K562 (cell line): Measurements from ENCODE around the gene ACP4. TPM values are rescaled to one million over a fixed set of nuclear protein-coding genes. Genes with fewer than 3 reads are reported as not detected.

Experiments used
- FOXA1 ChIP-seq: fragments of 450-650 bp; IDR thresholded peaks from 2 replicates; pipeline ENCODE4 v1.6.1; 2016; ENCODE audit warnings: mild to moderate bottlenecking, borderline replicate concordance
- HDAC1 ChIP-seq, 2 experiments: fragments of 450-650 bp; IDR thresholded peaks; 2 replicates each; pipeline ENCODE4 v1.6.1; 2016 to 2017; ENCODE audit warnings: inconsistent platforms in 1 of 2, mild to moderate bottlenecking in 1 of 2, moderate library complexity in 1 of 2
- MAFG ChIP-seq: fragments of 450-650 bp; conservative IDR thresholded peaks from 2 replicates; pipeline ENCODE4 v1.6.1; 2016; ENCODE audit warnings: missing genetic modification characterization, missing compliant biosample characterization
- MAZ ChIP-seq, 2 experiments: fragments of 450-650 bp in 1 of 2; sonication (generic) in 1 of 2; formaldehyde crosslinking; IDR thresholded peaks in 1 of 2; conservative IDR thresholded peaks in 1 of 2; 2 replicates each; pipeline versions ENCODE4 v1.4.0 to v1.5.0; 2020; ENCODE audit warnings: mild to moderate bottlenecking in 1 of 2, missing genetic modification reagents in 1 of 2
- PTTG1 ChIP-seq: fragments of 450-650 bp; IDR thresholded peaks from 2 replicates; pipeline ENCODE4 v1.6.1; 2016; ENCODE audit warnings: low read depth, mild to moderate bottlenecking, missing genetic modification characterization, missing compliant biosample characterization
- RFX1 ChIP-seq: fragments of 450-650 bp; IDR thresholded peaks from 2 replicates; pipeline ENCODE4 v1.6.1; 2016; ENCODE audit warnings: mild to moderate bottlenecking, moderate library complexity
- SAFB ChIP-seq: fragments of 200-400 bp; formaldehyde crosslinking; IDR thresholded peaks from 2 replicates; pipeline ENCODE4 v1.6.1; 2017; ENCODE audit warnings: low read depth, low read length, borderline replicate concordance
- SMARCA4 ChIP-seq: fragments of 450-650 bp; IDR thresholded peaks from 2 replicates; pipeline ENCODE4 v1.6.1; 2016
- TAF1 ChIP-seq: IDR thresholded peaks from 2 replicates; pipeline ENCODE4 v1.6.1; 2011; ENCODE audit warnings: mild to moderate bottlenecking, low read length, moderate library complexity; ENCODE audit not compliant: insufficient read depth, control insufficient read depth, severe bottlenecking; ENCODE audit errors: extremely low read depth
- TARDBP ChIP-seq: fragments of 450-650 bp; IDR thresholded peaks from 2 replicates; pipeline ENCODE4 v1.6.1; 2016
- TEAD1 ChIP-seq, 2 experiments: fragments of 450-650 bp in 1 of 2; sonication (generic) in 1 of 2; formaldehyde crosslinking; IDR thresholded peaks; 2 replicates each; pipeline versions ENCODE4 v1.4.0 to v1.8.0; 2020 to 2022; ENCODE audit warnings: mild to moderate bottlenecking in 2 of 2, missing genetic modification reagents in 1 of 2
- ZBTB7A ChIP-seq: IDR thresholded peaks from 2 replicates; pipeline ENCODE4 v1.6.1; 2011; ENCODE audit warnings: low read depth, mild to moderate bottlenecking, low read length, moderate library complexity, borderline replicate concordance; ENCODE audit not compliant: control insufficient read depth
- ZNF561 ChIP-seq: fragments of 450-650 bp; formaldehyde crosslinking; conservative IDR thresholded peaks from 2 replicates; pipeline ENCODE4 v1.4.0; 2020; ENCODE audit warnings: mild to moderate bottlenecking, moderate library complexity
- ZNF76 ChIP-seq: fragments of 250-450 bp; sonication (Bioruptor Pico); IDR thresholded peaks from 2 replicates; pipeline ENCODE4 v1.4.0; 2020; ENCODE audit warnings: mild to moderate bottlenecking, moderate library complexity, borderline replicate concordance
- polyA plus RNA-seq, 8 experiments: library from polyadenylated mRNA; depleted of rRNA in 4 of 8; stranded (reverse) in 5 of 8; unstranded in 3 of 8; fragments of >200 nt; fragmentation: Nextera tagmentation in 2 of 8; fragmentation: Illumina TruSeq in 1 of 8; extraction: Ambion mirVana in 2 of 8; extraction: Trizol in 1 of 8; gene quantifications; 2 replicates each; pipeline versions ENCODE4 v1.2.1 to v1.2.3, GENCODE V29; 2011 to 2014; ENCODE audit warnings: inconsistent platforms in 1 of 8, missing spikeins in 1 of 8
- total RNA-seq, 7 experiments: library from RNA; depleted of rRNA in 6 of 7; stranded (reverse); fragments of >200 nt in 6 of 7; fragmentation: Illumina TruSeq in 2 of 7; extraction: Trizol in 2 of 7; gene quantifications; 2 replicates each; pipeline versions ENCODE4 v1.2.1 to v1.2.3, GENCODE V29; 2011 to 2021; ENCODE audit warnings: low replicate concordance in 1 of 7
- TF ChIP-seq, protein P1 (sequence below), 2 experiments: fragments of 250-450 bp in 1 of 2; fragments of 450-650 bp in 1 of 2; sonication (Bioruptor Pico) in 1 of 2; IDR thresholded peaks; 2 replicates each; pipeline versions ENCODE4 v1.6.1 to v1.8.0; 2016 to 2021; ENCODE audit warnings: mild to moderate bottlenecking in 2 of 2, moderate library complexity in 2 of 2, missing compliant biosample characterization in 1 of 2, missing genetic modification characterization in 1 of 2
- TF ChIP-seq, protein P2 (sequence below): sonication (generic); formaldehyde crosslinking; IDR thresholded peaks from 2 replicates; pipeline ENCODE4 v1.8.1; 2023; ENCODE audit warnings: mild to moderate bottlenecking, missing genetic modification reagents
- TF ChIP-seq, protein P3 (sequence below): sonication (generic); formaldehyde crosslinking; IDR thresholded peaks from 2 replicates; pipeline ENCODE4 v1.4.0; 2020; ENCODE audit warnings: mild to moderate bottlenecking, missing genetic modification reagents
- TF ChIP-seq, protein P4 (sequence below), 3 experiments: fragments of 200-800 bp in 1 of 3; sonication (Bioruptor generic) in 1 of 3; sonication (generic) in 1 of 3; formaldehyde crosslinking in 1 of 3; IDR thresholded peaks; 2 replicates each; pipeline versions ENCODE4 v1.6.1 to v1.8.0; 2016 to 2022; ENCODE audit warnings: mild to moderate bottlenecking in 2 of 3, missing compliant biosample characterization in 2 of 3, missing genetic modification characterization in 2 of 3, missing genetic modification reagents in 1 of 3
- TF ChIP-seq, protein P5 (sequence below): fragments of 450-650 bp; IDR thresholded peaks from one replicate; pipeline ENCODE4 v1.6.1; 2018; ENCODE audit warnings: mild to moderate bottlenecking, moderate library complexity; ENCODE audit not compliant: partially characterized antibody

ACP4 gene
- total and polyA plus RNA-seq, 9 of the 15 experiments (the other 6 are each of a cell fraction or from before 2014, with no cell fraction given) = not detected

DNA sequence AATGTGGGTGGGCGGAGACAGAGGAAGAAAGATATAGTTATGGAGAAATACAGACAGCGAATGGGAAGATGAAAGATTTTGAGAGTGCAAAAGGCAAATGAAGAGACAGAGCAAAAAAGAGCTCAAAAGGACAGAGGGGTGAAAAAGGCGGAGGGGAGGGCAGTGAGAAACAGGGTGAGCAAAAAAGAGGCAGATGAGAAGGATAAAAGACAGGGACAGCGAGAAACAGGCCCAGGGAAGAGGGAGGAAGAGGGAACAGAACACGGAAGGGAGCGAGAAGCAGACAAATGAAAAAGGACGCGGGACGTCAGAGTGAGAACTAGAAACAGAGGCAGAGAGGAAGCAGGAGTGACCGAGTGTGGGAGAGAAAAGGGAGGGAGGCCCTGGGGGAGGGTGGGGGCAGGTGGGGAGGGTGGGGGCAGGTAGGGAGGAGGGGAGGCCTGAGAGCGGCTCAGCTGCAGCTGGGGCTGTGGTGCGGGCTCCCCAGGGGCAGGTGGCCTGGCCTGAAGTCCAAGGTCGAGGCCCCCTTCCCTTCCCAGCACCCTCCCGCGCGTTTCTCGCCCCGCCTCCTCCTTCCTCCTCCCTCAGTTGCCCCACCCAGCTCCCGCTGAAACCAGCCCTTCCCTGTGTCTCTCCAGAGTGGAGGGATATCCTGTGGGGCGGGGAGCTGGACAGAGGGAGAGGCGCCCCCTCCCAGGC is 30.5 kb downstream of the ACP4 start (continued):
- TF ChIP-seq, protein P1, sequence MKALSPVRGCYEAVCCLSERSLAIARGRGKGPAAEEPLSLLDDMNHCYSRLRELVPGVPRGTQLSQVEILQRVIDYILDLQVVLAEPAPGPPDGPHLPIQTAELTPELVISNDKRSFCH (CRISPR knock-in tag; IDR thresholded peaks at IDR 0.05) = no peak
- TF ChIP-seq, protein P1 (tag; IDR thresholded peaks at IDR 0.05) = no peak
- TF ChIP-seq, protein P2, sequence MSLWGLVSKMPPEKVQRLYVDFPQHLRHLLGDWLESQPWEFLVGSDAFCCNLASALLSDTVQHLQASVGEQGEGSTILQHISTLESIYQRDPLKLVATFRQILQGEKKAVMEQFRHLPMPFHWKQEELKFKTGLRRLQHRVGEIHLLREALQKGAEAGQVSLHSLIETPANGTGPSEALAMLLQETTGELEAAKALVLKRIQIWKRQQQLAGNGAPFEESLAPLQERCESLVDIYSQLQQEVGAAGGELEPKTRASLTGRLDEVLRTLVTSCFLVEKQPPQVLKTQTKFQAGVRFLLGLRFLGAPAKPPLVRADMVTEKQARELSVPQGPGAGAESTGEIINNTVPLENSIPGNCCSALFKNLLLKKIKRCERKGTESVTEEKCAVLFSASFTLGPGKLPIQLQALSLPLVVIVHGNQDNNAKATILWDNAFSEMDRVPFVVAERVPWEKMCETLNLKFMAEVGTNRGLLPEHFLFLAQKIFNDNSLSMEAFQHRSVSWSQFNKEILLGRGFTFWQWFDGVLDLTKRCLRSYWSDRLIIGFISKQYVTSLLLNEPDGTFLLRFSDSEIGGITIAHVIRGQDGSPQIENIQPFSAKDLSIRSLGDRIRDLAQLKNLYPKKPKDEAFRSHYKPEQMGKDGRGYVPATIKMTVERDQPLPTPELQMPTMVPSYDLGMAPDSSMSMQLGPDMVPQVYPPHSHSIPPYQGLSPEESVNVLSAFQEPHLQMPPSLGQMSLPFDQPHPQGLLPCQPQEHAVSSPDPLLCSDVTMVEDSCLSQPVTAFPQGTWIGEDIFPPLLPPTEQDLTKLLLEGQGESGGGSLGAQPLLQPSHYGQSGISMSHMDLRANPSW = no peak
- no peak for TF ChIP-seq ZNF561 (CRISPR knock-in tag)
- TF ChIP-seq, protein P3, sequence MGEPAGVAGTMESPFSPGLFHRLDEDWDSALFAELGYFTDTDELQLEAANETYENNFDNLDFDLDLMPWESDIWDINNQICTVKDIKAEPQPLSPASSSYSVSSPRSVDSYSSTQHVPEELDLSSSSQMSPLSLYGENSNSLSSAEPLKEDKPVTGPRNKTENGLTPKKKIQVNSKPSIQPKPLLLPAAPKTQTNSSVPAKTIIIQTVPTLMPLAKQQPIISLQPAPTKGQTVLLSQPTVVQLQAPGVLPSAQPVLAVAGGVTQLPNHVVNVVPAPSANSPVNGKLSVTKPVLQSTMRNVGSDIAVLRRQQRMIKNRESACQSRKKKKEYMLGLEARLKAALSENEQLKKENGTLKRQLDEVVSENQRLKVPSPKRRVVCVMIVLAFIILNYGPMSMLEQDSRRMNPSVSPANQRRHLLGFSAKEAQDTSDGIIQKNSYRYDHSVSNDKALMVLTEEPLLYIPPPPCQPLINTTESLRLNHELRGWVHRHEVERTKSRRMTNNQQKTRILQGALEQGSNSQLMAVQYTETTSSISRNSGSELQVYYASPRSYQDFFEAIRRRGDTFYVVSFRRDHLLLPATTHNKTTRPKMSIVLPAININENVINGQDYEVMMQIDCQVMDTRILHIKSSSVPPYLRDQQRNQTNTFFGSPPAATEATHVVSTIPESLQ = no peak
- TF ChIP-seq TEAD1 (CRISPR knock-in tag; IDR thresholded peaks at IDR 0.05) = 0 out of 4 replicates have a peak, but pooled peaks of 1 of the 2 experiments have one; percentile 4
- TF ChIP-seq, protein P4, sequence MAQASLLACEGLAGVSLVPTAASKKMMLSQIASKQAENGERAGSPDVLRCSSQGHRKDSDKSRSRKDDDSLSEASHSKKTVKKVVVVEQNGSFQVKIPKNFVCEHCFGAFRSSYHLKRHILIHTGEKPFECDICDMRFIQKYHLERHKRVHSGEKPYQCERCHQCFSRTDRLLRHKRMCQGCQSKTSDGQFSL (CRISPR knock-in tag; IDR thresholded peaks at IDR 0.05) = no peak
- TF ChIP-seq, protein P4 (tag; IDR thresholded peaks at IDR 0.05) = no peak
- TF ChIP-seq PTTG1 (tag) = no peak
- TF ChIP-seq SAFB = no peak
- TF ChIP-seq RFX1 = no peak
- TF ChIP-seq SMARCA4 = peak; percentile 62
- no peak for TF ChIP-seq ZNF76
- TF ChIP-seq MAZ (CRISPR knock-in tag; conservative IDR thresholded peaks at IDR 0.05 in 1 of 2, IDR thresholded peaks at IDR 0.05 in 1 of 2) = peak; percentile 62 to 93
- peak in 1 of 2 experiments; percentile 69; a peak in 2 of 4 replicates for TF ChIP-seq HDAC1 (IDR thresholded peaks at IDR 0.05)
- no peak for TF ChIP-seq FOXA1
- no peak for TF ChIP-seq TARDBP
- TF ChIP-seq MAFG (tag) = no peak
- TF ChIP-seq ZBTB7A = no peak; the same call in 1 of the 2 replicates
- TF ChIP-seq, protein P5, sequence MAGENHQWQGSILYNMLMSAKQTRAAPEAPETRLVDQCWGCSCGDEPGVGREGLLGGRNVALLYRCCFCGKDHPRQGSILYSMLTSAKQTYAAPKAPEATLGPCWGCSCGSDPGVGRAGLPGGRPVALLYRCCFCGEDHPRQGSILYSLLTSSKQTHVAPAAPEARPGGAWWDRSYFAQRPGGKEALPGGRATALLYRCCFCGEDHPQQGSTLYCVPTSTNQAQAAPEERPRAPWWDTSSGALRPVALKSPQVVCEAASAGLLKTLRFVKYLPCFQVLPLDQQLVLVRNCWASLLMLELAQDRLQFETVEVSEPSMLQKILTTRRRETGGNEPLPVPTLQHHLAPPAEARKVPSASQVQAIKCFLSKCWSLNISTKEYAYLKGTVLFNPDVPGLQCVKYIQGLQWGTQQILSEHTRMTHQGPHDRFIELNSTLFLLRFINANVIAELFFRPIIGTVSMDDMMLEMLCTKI = no peak
- TF ChIP-seq TAF1 = no peak
